GM12875 (cell line): ENCODE results near the gene ABCG5.

ENCODE experiments used
- H3K4me3 ChIP-seq: one replicate; pipeline ENCODE4 v1.5.1; 2011; ENCODE audit warnings: low read depth, low read length, control low read depth
- TF ChIP-seq, protein P1 (sequence below): IDR thresholded peaks from 2 replicates; pipeline ENCODE4 v1.5.1; 2011; ENCODE audit warnings: low read depth, mild to moderate bottlenecking, control low read depth, inconsistent platforms, low read length, moderate library complexity, borderline replicate concordance; ENCODE audit not compliant: insufficient read depth

ABCG5 gene

DNA sequence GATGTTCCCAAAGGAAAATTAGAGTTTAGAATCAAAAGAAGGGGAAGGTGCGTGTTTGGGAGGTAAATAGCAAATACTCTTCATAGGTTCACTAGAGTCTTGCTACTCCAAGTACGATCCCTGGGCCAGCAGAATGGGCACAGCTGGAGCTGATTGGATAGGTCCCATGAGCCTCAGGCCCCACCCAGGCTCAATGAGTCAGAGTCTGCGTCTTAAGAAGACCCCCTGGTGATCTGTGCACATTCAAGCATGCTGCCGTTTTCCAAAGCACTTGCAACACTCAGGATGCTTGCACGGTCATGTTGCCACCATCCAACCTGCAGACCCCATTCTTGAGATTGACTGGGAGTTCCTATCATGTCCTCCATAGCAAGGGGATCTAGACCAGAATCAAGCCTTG lies 40.6 kb upstream of the ABCG5 start:
- no peak overlapping the region for H3K4me3 ChIP-seq
- TF ChIP-seq, protein P1, sequence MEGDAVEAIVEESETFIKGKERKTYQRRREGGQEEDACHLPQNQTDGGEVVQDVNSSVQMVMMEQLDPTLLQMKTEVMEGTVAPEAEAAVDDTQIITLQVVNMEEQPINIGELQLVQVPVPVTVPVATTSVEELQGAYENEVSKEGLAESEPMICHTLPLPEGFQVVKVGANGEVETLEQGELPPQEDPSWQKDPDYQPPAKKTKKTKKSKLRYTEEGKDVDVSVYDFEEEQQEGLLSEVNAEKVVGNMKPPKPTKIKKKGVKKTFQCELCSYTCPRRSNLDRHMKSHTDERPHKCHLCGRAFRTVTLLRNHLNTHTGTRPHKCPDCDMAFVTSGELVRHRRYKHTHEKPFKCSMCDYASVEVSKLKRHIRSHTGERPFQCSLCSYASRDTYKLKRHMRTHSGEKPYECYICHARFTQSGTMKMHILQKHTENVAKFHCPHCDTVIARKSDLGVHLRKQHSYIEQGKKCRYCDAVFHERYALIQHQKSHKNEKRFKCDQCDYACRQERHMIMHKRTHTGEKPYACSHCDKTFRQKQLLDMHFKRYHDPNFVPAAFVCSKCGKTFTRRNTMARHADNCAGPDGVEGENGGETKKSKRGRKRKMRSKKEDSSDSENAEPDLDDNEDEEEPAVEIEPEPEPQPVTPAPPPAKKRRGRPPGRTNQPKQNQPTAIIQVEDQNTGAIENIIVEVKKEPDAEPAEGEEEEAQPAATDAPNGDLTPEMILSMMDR = no peak

DNA sequence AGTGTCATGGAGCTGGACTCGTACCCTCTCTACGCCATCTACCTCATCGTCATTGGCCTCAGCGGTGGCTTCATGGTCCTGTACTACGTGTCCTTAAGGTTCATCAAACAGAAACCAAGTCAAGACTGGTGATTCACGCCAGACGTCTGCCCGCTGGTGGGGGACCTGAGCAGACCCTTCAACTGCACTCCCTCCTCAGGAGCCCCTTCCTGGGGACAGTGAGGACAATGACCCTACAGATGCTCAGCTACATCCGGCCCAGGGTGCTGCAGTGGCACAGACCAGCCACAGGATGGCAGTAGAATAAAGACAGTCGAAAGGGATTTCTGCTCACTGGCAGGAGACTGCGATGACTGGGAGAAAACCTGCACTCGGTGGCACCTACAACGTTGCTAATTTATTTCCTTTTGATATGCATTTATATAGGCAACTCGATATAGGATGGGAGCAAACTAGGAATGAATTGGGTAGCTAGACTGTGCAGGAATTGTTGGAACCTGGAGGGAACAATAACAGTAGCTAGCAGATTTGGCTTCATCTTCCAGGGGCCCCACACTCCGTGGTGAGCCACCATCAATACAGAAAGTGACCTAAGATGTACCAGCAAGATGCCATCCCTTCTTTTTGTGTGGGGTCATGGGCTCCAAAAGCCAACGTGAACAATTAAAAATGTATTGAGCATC lies 39.3 kb upstream of the ABCG5 start:
- TF ChIP-seq, protein P1 = peak; percentile 97
- no peak overlapping the region for H3K4me3 ChIP-seq

DNA sequence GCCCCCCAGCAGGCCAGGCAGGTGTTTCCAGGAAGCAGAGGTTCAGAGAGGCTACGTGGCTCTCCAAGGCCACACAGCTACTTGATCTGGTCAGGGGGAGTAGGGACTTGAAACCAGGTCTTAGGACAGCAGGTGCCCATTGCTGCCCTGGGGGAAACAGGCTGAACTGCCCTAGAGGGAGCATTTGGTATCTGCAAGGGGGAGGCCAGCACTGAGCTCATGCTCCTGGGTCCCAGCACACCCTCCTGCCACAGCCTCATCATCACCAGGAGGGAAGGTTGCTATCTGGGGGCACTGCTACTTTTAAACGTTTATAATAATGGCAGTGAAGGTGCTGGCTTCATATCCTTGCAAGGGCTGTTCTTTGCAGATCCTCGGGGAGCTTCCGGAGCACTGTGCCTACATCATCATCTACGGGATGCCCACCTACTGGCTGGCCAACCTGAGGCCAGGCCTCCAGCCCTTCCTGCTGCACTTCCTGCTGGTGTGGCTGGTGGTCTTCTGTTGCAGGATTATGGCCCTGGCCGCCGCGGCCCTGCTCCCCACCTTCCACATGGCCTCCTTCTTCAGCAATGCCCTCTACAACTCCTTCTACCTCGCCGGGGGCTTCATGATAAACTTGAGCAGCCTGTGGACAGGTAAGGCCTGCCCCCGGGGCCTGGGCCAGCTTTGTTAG lies 36.3 kb upstream of the ABCG5 start:
- TF ChIP-seq, protein P1 = no peak
- H3K4me3 ChIP-seq = no peak overlapping the region

DNA sequence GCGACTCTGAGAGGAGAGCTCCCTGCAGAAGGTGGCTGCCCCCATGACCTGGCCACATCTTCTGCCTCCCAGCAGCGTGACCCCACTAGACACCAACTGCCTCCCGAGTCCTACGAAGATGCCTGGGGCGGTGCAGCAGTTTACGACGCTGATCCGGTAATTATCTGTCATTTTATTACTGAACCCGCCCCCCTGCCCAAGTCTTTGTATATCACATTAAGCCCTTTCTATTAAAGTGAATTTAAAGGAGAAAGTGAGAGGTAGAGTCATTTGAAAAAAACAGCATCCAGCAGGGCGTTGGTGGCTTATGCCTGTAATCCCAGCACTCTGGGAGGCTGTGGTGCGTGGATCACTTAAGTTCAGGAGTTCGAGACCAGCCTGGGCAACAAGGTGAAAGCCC lies 33.5 kb upstream of the ABCG5 start:
- H3K4me3 ChIP-seq = no peak overlapping the region
- TF ChIP-seq, protein P1 = no peak

DNA sequence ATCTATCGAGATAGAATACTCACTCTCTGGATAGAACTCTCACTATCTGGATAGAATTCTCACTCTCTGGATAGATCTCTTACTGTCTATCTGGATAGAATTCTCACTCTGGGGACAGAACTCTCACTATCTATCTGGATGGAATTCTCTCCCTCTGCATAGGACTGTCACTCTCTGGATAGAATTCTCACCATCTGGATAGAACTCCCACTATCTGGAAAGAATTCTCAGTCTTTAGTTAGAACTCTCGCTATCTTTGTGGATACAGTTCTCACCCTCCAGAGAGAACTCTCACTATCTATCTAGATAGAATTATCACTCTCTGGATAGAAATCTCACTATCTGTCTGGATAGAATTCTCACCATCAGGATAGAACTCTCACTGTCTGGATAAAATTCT lies 16.7 kb upstream of the ABCG5 start:
- TF ChIP-seq, protein P1 = no peak
- no peak overlapping the region for H3K4me3 ChIP-seq

DNA sequence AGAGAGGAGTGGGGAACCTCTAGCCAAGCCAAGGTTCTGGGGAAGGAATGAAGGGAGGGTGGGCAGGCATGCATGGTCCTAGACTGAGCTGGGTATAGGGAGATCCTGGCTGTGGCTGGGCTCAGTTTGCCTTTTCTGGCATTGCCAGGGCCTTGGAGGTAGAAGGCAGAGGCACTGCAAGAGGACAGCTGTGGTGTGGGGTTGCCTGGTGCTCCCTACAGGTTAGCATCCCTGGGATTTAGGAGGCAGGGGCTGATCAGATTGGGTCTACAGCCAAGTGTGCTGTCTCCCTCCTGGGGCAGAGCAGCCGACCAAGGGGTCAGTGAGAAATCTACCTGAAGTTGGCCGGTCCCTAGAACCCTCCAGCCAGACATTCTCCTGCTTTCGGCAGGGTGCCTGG lies 16.0 kb upstream of the ABCG5 start:
- TF ChIP-seq, protein P1 = no peak
- H3K4me3 ChIP-seq = no peak overlapping the region

DNA sequence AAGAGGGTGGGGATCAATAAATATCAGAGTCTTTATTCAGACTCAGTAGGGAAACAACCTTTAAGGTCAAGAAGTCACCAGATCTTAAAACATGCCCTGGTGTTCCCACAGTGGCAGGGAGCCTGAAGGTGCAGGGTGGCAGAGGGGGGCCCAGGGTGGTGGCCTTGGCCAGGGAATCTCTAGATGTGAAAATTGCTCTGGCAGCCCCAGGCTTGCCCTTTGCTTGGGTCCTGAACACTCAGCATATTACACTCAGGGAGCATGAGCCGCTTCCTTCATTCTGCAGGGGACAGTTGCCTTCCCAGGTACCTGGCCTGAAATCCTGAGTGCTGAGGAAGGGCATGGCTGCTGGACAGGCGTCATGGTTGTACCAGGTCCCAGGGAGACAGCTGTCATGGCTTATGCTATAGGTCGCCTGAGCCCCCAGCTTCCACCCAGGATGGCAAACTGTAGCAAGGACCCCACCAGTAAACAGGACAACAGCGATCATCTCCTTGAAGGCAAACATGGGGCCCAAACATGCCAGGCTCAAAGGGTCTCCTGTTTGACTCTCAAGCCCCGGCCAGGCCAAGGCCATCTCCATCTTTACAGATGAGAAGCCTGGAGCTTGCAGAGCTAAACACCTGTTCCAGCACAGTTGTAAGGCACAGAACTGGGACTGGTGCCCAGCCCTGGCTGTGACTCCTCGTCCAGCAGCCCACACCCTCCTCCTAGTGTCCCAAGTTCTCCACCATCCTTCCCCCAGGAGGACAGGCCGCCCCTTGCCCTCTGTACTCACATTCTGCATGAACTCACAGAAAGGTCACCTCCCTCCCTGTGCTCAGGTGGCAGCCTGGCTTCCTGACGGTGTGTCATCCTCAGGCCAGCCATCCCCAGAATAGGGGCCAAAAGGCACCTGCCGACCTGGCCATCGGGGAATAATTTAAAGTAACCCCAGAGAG lies 14.8 kb upstream of the ABCG5 start:
- H3K4me3 ChIP-seq = no peak overlapping the region
- TF ChIP-seq, protein P1 = no peak
